Measurements from ENCODE around the gene SAV1.
A peak's percentile ranks its signal among the peaks of the same experiment; 100 is the strongest.
"Not testable (repeated sequence)": the region's sequence is repeated elsewhere in the genome, so short reads cannot be mapped to it uniquely, and the experiment has no call there.

SAV1 gene

DNA sequence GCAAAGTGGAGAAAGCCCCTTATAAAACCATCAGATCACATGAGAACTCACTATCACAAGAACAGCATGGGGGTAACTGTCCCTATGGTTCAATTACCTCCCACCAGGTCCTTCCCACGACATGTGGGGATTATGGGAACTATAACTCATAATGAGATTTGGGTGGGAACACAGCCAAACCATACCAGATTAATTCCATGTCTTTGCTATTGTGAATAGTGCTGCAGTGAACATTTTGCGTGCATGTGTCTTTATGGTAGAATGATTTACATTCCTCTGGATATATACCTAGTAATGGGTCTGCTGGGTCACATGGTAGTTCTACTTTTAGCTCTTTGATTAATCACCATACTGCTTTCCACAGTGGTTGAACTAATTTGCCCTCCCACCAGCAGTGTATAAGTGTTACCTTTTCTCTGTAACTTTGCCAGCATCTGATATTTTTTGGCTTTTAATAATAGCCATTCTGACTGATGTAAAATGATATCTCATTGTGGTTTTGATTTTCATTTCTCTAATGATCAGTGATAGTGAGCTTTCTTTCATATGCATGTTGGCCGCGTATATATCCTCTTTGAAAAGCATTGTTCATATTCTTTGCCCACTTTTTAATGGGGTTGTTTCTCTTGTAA, 29.7 kb upstream of the SAV1 start:
- DNase-seq (ENCODE audit: low read depth) = no peak
- TF ChIP-seq, protein P1, sequence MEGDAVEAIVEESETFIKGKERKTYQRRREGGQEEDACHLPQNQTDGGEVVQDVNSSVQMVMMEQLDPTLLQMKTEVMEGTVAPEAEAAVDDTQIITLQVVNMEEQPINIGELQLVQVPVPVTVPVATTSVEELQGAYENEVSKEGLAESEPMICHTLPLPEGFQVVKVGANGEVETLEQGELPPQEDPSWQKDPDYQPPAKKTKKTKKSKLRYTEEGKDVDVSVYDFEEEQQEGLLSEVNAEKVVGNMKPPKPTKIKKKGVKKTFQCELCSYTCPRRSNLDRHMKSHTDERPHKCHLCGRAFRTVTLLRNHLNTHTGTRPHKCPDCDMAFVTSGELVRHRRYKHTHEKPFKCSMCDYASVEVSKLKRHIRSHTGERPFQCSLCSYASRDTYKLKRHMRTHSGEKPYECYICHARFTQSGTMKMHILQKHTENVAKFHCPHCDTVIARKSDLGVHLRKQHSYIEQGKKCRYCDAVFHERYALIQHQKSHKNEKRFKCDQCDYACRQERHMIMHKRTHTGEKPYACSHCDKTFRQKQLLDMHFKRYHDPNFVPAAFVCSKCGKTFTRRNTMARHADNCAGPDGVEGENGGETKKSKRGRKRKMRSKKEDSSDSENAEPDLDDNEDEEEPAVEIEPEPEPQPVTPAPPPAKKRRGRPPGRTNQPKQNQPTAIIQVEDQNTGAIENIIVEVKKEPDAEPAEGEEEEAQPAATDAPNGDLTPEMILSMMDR (IDR thresholded peaks at IDR 0.05; ENCODE audit: insufficient read depth, low read depth, low read length, missing control alignments) = no peak
- no peak overlapping the region for H3K4me3 ChIP-seq (ENCODE audit: low read length)

DNA sequence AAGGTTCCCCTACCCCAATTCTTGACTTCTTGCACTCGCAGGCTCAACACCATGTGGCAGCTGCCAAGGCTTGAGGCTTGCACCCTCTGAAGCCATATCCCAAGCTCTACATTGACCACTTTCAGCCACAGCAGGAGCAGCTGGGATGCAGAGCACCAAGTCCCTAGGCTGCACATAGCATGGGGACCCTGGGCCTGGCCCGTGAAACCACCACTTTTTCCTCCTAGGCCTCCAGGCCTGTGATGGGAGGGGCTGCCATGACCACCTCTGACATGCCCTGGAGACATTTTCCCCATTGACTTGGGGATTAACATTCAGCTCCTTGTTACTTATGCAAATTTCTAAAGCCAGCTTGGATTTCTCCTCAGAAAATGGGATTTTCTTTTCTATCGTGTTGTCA, 26.2 kb upstream of the SAV1 start:
- not testable (repeated sequence) for H3K4me3 ChIP-seq (ENCODE audit: low read length); DNase-seq (ENCODE audit: low read depth)

DNA sequence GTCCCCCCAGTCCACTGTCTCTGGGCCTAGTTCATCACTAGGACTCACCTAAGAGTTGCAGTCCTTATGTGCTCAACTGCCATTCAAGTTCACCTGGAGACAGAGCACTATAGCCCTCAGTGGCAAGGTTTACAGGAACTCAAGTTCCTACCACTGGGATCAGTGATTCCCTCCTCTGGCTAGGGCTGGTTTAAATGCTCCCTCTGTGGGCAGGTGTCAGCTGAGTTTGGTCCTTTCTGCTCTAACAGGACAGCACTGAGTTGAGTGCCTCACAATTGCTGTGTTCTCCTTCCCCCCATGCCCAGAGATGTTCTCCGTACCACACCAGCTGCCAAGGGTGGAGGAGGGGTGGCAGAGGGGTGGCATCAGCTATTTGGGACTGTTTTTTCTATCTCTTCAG, 20.8 kb upstream of the SAV1 start:
- DNase-seq (ENCODE audit: low read depth) = no peak
- TF ChIP-seq, protein P1 (IDR thresholded peaks at IDR 0.05; ENCODE audit: insufficient read depth, low read depth, low read length, missing control alignments) = no peak
- H3K4me3 ChIP-seq (ENCODE audit: low read length) = no peak overlapping the region

DNA sequence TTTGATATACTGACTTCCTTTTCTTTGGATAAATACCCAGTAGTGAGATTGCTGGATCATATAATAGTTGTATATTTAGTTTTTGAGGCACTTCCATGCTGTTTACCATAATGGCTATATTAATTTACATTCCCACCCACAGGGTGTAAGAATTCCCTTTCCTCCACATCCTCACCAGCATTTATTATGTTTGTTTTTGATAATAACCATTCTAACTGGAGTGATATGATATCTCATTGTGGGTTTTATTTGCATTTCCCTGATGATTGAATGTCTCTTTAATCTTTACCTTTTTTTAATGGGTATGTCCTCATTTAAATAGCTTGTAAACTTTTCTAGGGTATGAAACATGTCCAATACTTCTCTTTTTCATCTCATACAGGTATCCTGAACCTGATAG, 11.6 kb upstream of the SAV1 start:
- TF ChIP-seq, protein P1 (IDR thresholded peaks at IDR 0.05; ENCODE audit: insufficient read depth, low read depth, low read length, missing control alignments) = no peak
- H3K4me3 ChIP-seq (ENCODE audit: low read length) = no peak overlapping the region
- no peak for DNase-seq (ENCODE audit: low read depth)

DNA sequence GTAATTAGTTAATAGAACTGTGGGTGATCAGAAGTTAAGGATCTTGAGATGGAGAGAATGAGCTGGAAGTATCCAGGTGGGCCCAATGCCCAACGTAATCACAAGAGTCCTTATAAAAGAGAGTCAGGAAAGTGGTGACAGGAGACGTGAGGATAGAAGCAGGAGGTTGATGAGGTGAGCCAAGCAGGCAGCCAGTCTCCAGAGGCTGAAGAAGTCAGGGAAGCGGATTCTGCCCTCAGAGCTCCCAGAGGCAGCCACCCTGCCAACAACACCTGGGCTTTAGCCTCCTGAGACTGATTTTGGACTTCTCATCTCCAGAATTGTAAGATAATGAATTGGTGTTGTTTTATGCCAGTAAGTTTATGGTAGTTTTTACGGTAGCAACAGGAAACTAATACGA, 10.1 kb upstream of the SAV1 start:
- TF ChIP-seq, protein P1 (IDR thresholded peaks at IDR 0.05; ENCODE audit: insufficient read depth, low read depth, low read length, missing control alignments) = no peak
- no peak overlapping the region for H3K4me3 ChIP-seq (ENCODE audit: low read length)
- DNase-seq (ENCODE audit: low read depth) = no peak

DNA sequence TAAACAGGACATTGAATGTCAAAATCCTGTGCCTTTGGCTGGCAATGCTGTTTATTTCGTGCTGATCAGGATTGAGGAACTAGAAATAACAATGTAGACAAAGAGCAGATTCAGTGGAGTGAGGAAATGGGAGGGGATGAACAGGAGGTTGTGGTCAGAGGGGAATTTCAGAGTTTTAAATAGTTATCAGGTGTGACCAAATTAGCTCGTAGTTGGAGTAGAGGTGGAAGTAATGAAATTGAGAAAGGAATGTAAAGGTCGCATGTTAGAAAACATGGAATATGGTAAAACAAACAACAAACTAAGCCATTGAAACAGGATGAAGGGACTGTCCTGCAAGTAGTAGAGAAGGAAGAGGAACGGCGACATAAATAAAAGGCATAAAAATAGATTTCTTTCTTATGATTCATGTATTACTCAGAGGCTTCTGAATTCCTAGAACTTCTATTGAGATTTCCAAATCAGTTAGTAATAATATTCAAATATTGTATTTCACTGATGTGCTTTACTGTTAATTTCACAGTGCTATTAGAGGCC, 9.5 kb upstream of the SAV1 start:
- DNase-seq (ENCODE audit: low read depth) = peak; percentile 85
- TF ChIP-seq, protein P1 (IDR thresholded peaks at IDR 0.05; ENCODE audit: insufficient read depth, low read depth, low read length, missing control alignments) = no peak
- H3K4me3 ChIP-seq (ENCODE audit: low read length) = peak overlapping the region; percentile 4

DNA sequence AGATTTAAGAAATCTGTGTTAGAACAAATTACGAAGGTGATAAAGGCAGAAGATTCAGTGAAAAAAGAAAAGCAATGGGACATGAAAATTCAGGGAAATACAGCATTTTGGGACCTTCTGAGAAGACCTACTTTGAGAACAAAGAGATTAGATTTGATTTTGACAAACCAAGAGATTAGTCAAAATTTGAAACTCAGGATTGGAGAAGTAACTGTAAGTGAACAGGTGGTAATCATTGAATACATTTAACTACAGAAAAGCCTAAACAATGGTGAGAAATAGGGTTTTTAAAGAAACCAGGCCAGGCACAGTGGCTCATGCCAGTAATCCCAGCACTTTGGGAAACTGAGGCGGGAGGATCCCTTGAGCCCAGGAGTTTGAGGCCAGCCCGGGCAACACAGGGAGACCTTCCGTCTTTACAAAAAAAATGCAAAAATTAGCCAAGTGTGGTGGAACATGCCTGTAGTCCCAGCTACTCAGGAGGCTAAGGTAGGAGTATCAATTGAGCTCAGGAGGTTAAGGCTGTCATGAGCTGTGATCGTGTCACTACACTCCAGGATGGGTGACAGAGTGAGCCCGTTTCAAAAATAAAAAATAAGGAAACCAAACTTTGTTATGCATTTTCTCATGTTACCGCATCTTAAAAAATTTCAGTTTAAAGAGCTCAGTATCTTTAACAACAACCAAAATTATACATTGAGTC, 8.9 kb upstream of the SAV1 start:
- no peak overlapping the region for H3K4me3 ChIP-seq (ENCODE audit: low read length)
- TF ChIP-seq, protein P1 (IDR thresholded peaks at IDR 0.05; ENCODE audit: insufficient read depth, low read depth, low read length, missing control alignments) = no peak
- DNase-seq (ENCODE audit: low read depth) = no peak
